GM23248 (cell line): Measurements from ENCODE around the gene EIF4G1. TPM values are rescaled to one million over a fixed set of nuclear protein-coding genes. Genes with fewer than 3 reads are reported as not detected.

Source experiments
- DNase-seq: peaks from one replicate; pipeline ENCODE4 v3.0.0-alpha.2; 2015
- H2AFZ ChIP-seq: fragments of 200-600 bp; sonication (generic); 2 replicates; pipeline ENCODE4 v1.6.1; 2016; ENCODE audit warnings: antibody characterized with exemption
- H3F3A ChIP-seq: fragments of 200-600 bp; sonication (generic); 2 replicates; pipeline ENCODE4 v1.6.1; 2016; ENCODE audit warnings: mild to moderate bottlenecking, antibody characterized with exemption, mixed run types; ENCODE audit not compliant: insufficient read depth
- H3K27ac ChIP-seq: fragments of 200-600 bp; sonication (generic); 2 replicates; pipeline ENCODE4 v1.5.1; 2016; ENCODE audit warnings: mild to moderate bottlenecking
- H3K27me3 ChIP-seq: fragments of 200-600 bp; sonication (generic); replicated peaks from 2 replicates; pipeline ENCODE4 v1.6.1; 2016; ENCODE audit warnings: mild to moderate bottlenecking; ENCODE audit not compliant: insufficient read depth
- H3K36me3 ChIP-seq: fragments of 200-600 bp; sonication (generic); 2 replicates; pipeline ENCODE4 v1.6.1; 2016; ENCODE audit warnings: low read depth, mild to moderate bottlenecking
- H3K4me1 ChIP-seq: fragments of 200-600 bp; sonication (generic); 2 replicates; pipeline ENCODE4 v1.6.1; 2016; ENCODE audit warnings: mild to moderate bottlenecking; ENCODE audit not compliant: insufficient read depth
- H3K4me2 ChIP-seq: fragments of 200-600 bp; sonication (generic); one replicate; pipeline ENCODE4 v1.6.1; 2016; ENCODE audit warnings: mild to moderate bottlenecking; ENCODE audit not compliant: unreplicated experiment
- H3K4me3 ChIP-seq: fragments of 200-600 bp; sonication (generic); 2 replicates; pipeline ENCODE4 v1.5.1; 2016; ENCODE audit warnings: mild to moderate bottlenecking
- H3K79me2 ChIP-seq: fragments of 200-600 bp; sonication (generic); 2 replicates; pipeline ENCODE4 v1.6.1; 2016; ENCODE audit warnings: mild to moderate bottlenecking; ENCODE audit not compliant: insufficient read depth
- H3K9ac ChIP-seq: fragments of 200-600 bp; sonication (generic); 2 replicates; pipeline ENCODE4 v1.6.1; 2016; ENCODE audit warnings: mild to moderate bottlenecking
- H3K9me2 ChIP-seq: fragments of 200-600 bp; sonication (generic); 2 replicates; pipeline ENCODE4 v1.6.1; 2016; ENCODE audit warnings: mixed run types, mild to moderate bottlenecking, moderate library complexity; ENCODE audit not compliant: insufficient read depth
- H3K9me3 ChIP-seq: fragments of 200-600 bp; sonication (generic); one replicate; pipeline ENCODE4 v1.6.1; 2017; ENCODE audit warnings: low read depth
- H4K20me1 ChIP-seq: fragments of 200-600 bp; sonication (generic); 2 replicates; pipeline ENCODE4 v1.6.0; 2016; ENCODE audit not compliant: insufficient read depth
- EZH2 ChIP-seq: fragments of 200-600 bp; sonication (generic); IDR thresholded peaks from 2 replicates; pipeline ENCODE4 v1.6.1; 2018; ENCODE audit warnings: antibody characterized with exemption, mild to moderate bottlenecking; ENCODE audit not compliant: insufficient read depth, poor library complexity, severe bottlenecking
- EZH2phosphoT487 ChIP-seq: fragments of 200-600 bp; sonication (generic); IDR thresholded peaks from 2 replicates; pipeline ENCODE4 v1.6.1; 2018; ENCODE audit warnings: antibody characterized with exemption, moderate library complexity, mild to moderate bottlenecking, low read depth; ENCODE audit not compliant: insufficient read depth
- WGBS, 2 experiments: methylation state at CpG; one replicate each; pipeline ENCODE4 v1.1.6; 2015 to 2017; ENCODE audit warnings: low lambda C conversion rate in 2 of 2, low coverage in 1 of 2; ENCODE audit errors: missing lambda C conversion rate in 2 of 2; 5-methylcytosine and 5-hydroxymethylcytosine counted together
- in situ Hi-C: fragments of 300-500 bp; cut with MboI; formaldehyde crosslinking; loops from 2 replicates; pipeline ENCODE4 v1.15.0; 2020
- polyA plus RNA-seq: library from polyadenylated mRNA; unstranded; fragments of >200 nt; fragmentation: Nextera tagmentation; extraction: Ambion mirVana; gene quantifications from 2 replicates; pipeline ENCODE4 v1.2.1, GENCODE V29; 2016
- total RNA-seq: library from RNA; depleted of rRNA; stranded (reverse); fragments of >200 nt; shearing (Covaris generic); gene quantifications from 2 replicates; pipeline ENCODE4 v1.2.3, GENCODE V29; 2014

EIF4G1 gene
- total and polyA plus RNA-seq, 2 experiments from 2014 or later, result 184 to 370 TPM

DNA sequence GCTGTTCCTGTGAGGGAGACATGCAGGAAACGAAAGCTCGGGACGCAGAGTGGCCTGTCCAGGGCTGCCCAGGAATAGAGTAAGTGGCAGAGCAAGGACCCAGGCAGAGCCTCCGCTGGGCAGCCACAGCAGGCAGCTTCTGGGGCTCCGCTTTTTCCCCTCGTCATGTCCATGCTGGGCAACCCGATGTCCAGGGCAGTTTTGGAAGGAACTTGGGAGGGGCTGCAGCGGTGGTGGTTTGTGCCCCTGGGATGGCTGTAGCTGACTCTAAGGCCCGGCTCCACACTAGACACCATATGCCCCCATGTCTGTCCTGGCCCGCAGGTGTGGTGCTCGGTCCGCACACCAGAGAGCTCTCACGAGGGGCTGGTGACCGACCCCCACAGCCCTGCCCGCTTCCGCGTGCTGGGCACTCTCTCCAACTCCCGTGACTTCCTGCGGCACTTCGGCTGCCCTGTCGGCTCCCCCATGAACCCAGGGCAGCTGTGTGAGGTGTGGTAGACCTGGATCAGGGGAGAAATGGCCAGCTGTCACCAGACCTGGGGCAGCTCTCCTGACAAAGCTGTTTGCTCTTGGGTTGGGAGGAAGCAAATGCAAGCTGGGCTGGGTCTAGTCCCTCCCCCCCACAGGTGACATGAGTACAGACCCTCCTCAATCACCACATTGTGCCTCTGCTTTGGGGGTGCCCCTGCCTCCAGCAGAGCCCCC is 22.5 kb upstream of the EIF4G1 start:
- Histone ChIP-seq H4K20me1 (no peaks in the 10 kb centered on the region), H3K4me3 (no peak overlapping the region), H3K79me2 (no peaks in the 10 kb centered on the region), H3K4me1 (no peaks in the 10 kb centered on the region), H3K9me3 (no peaks in the 10 kb centered on the region), H3K36me3 (no peaks in the 10 kb centered on the region), H3F3A (no peaks in the 10 kb centered on the region), H3K4me2 (no peak overlapping the region), H3K9ac (no peak overlapping the region), H3K9me2 (no peaks in the 10 kb centered on the region), H2AFZ (no peak overlapping the region), H3K27me3 (no peaks in the 10 kb centered on the region), H3K27ac (no peak overlapping the region)
- in situ Hi-C loops, result no loop called here
- no peak for DNase-seq
- 88 to 89% methylated on average over 21 of the region's 21 CpGs for WGBS, 2 experiments
- TF ChIP-seq EZH2 (no peak), EZH2phosphoT487 (no peak)

DNA sequence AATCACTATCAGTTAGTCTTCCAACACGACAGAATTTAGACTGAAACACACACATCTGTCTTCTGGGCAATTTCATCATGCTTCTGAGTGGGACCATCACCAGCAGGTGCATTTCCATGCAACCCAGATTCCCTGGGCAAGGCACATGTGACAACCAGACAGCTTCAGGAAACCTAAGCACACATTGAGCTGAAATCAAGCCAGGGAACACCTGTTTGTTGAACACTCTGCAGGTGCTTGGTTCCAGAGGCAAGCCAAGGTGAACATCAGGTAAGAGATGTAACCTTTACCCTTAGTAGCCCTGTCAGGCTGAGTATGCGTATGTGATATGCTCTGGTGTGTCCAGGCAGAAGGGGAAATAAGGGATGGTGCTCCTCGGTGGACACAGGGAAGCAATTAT is 18.6 kb upstream of the EIF4G1 start:
- WGBS, 2 experiments, result 32 to 34% methylated on average over 3 of the region's 3 CpGs
- Histone ChIP-seq H3K36me3 (peaks cover 4% of the 10 kb centered on the region; the same call in 1 of the 2 replicates), H2AFZ (no peak overlapping the region), H3K9me2 (no peaks in the 10 kb centered on the region), H3K9ac (no peak overlapping the region), H3K9me3 (no peaks in the 10 kb centered on the region), H3F3A (peaks cover 13% of the 10 kb centered on the region), H3K4me2 (no peak overlapping the region), H3K4me3 (no peak overlapping the region), H3K27ac (no peak overlapping the region), H3K79me2 (peaks cover 18% of the 10 kb centered on the region), H4K20me1 (no peaks in the 10 kb centered on the region), H3K27me3 (no peaks in the 10 kb centered on the region), H3K4me1 (peaks cover 8% of the 10 kb centered on the region)
- TF ChIP-seq EZH2phosphoT487 (no peak), EZH2 (no peak)
- in situ Hi-C loops, result no loop called here
- no peak for DNase-seq

DNA sequence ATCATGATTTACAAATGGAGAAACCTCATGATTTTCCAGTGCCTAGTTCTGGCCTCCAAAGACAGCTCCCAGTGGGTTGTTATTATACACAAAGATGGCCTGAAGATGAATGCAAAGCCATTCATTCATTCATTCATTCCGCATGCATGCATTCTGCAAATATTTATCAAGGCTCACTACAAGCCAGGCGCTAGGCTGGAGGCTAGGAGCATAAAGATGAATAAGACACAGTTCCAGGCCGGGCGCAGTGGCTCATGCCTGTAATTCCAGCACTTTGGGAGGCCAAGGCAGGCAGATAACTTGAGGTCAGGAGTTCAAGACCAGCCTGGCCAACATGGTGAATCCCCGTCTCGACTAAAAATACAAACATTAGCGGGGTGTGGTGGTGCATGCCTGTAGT is 17.8 kb upstream of the EIF4G1 start:
- Histone ChIP-seq H3K36me3 (peaks cover 12% of the 10 kb centered on the region), H3K9ac (no peak overlapping the region), H3K79me2 (peaks cover 26% of the 10 kb centered on the region), H3K4me1 (peaks cover 17% of the 10 kb centered on the region), H3K4me2 (no peak overlapping the region), H3K9me2 (no peaks in the 10 kb centered on the region), H4K20me1 (no peaks in the 10 kb centered on the region), H3F3A (peaks cover 21% of the 10 kb centered on the region), H3K27ac (no peak overlapping the region), H3K9me3 (no peaks in the 10 kb centered on the region), H2AFZ (no peak overlapping the region), H3K4me3 (no peak overlapping the region), H3K27me3 (no peaks in the 10 kb centered on the region)
- in situ Hi-C loops, result no loop called here
- WGBS, 2 experiments, result 74 to 90% methylated on average over 6 to 7 of the region's 7 CpGs
- no peak for DNase-seq
- no peak for TF ChIP-seq EZH2phosphoT487
- no peak for TF ChIP-seq EZH2

- Histone ChIP-seq H2AFZ (peak within 1 kb of the TSS; percentile 99), H3K9ac (peak within 1 kb of the TSS; percentile 91), H3K27me3 (no peaks in the 10 kb centered on the region), H3K4me1 (peaks cover 19% of the 10 kb centered on the region), H3K27ac (peak within 1 kb of the TSS; percentile 83), H4K20me1 (no peaks in the 10 kb centered on the region), H3K9me2 (no peaks in the 10 kb centered on the region), H3K79me2 (peaks cover 49% of the 10 kb centered on the region), H3K36me3 (peaks cover 35% of the 10 kb centered on the region), H3F3A (peaks cover 25% of the 10 kb centered on the region), H3K9me3 (no peaks in the 10 kb centered on the region), H3K4me2 (peak within 1 kb of the TSS; percentile 91), H3K4me3 (peak within 1 kb of the TSS; percentile 97)
- DNase-seq, result peak; percentile 98
- WGBS, 2 experiments, result 0 to 1% methylated on average over 53 to 69 of the region's 78 CpGs
- no peak for TF ChIP-seq EZH2phosphoT487
- TF ChIP-seq EZH2, result no peak
- in situ Hi-C loops, result no loop called here
Observed at GRCh38 chr3:184298759-184299487, 15.5 kb upstream of the EIF4G1 start, which contains the start of gene PSMD2. Gene PSMD2 (plus strand): TSS chr3:184299241. CDS start chr3:184299267, 26 bp downstream.
